WI38 (cell line): ENCODE data around the gene SMYD4.
"Not testable (repeated sequence)": the region's sequence is repeated elsewhere in the genome, so short reads cannot be mapped to it uniquely, and the experiment has no call there.

Source experiments
- H3K4me3 ChIP-seq: 2 replicates; pipeline ENCODE4 v1.5.1; 2011; ENCODE audit warnings: low read depth, mild to moderate bottlenecking, control low read depth, low read length
- TF ChIP-seq, protein P1 (sequence below): IDR thresholded peaks from 2 replicates; pipeline ENCODE4 v1.5.1; 2012; ENCODE audit warnings: low read depth, mild to moderate bottlenecking, control low read depth, low read length

Gene SMYD4

GRCh38 chr17:1829216-1829591 is 498 bp downstream of the SMYD4 start:
- TF ChIP-seq, protein P1, sequence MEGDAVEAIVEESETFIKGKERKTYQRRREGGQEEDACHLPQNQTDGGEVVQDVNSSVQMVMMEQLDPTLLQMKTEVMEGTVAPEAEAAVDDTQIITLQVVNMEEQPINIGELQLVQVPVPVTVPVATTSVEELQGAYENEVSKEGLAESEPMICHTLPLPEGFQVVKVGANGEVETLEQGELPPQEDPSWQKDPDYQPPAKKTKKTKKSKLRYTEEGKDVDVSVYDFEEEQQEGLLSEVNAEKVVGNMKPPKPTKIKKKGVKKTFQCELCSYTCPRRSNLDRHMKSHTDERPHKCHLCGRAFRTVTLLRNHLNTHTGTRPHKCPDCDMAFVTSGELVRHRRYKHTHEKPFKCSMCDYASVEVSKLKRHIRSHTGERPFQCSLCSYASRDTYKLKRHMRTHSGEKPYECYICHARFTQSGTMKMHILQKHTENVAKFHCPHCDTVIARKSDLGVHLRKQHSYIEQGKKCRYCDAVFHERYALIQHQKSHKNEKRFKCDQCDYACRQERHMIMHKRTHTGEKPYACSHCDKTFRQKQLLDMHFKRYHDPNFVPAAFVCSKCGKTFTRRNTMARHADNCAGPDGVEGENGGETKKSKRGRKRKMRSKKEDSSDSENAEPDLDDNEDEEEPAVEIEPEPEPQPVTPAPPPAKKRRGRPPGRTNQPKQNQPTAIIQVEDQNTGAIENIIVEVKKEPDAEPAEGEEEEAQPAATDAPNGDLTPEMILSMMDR = no peak
- H3K4me3 ChIP-seq = peak overlapping the region; percentile 69

GRCh38 chr17:1820528-1821252 is 9.0 kb downstream of the SMYD4 start:
- TF ChIP-seq, protein P1 = no peak
- no peak overlapping the region for H3K4me3 ChIP-seq

DNA sequence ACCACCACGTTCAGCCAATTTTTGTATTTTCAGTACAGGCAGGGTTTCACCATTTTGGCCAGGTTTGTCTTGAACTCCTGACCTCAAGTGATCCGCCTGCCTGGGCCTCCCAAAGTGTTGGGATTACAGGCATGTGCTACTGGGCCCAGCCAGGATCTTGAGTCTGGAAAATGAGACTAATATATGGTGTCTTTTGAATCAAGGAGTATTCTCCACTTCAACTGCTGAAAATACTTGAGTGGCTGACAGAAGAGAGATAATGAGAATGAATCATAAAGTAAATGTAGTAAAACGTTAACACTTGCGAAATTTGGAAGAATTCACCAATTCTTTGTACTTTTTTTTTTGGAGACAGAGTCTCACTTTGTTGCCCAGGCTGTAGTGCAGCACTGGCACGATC is 16.6 kb downstream of the SMYD4 start:
- H3K4me3 ChIP-seq = no peak overlapping the region
- TF ChIP-seq, protein P1 = no peak

- H3K4me3 ChIP-seq = no peak overlapping the region
- TF ChIP-seq, protein P1 = no peak
Measured at GRCh38 chr17:1810450-1811103, 19.1 kb downstream of the SMYD4 start.

- H3K4me3 ChIP-seq = not testable (repeated sequence)
Measured at GRCh38 chr17:1809815-1810214, 19.9 kb downstream of the SMYD4 start.

- TF ChIP-seq, protein P1 = no peak
- no peak overlapping the region for H3K4me3 ChIP-seq
Measured at GRCh38 chr17:1808644-1809043, 21.1 kb downstream of the SMYD4 start.

DNA sequence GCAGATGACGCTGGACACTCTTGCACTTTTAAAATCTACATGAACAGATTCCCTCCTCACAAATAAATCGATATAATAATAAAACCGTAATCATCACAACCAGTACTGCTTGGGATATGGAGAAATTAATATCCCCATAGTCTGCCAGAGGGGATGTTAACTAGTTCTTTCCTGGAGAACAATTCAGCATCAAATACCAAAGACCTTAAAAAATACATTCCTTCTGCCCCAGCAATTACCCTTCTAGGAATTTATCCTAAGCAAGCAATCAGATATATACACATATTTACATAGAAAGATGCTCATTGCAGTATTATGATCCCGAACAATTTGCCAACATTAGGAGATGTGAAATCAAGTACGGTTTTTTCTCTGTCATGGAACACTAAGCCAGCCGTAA is 21.8 kb downstream of the SMYD4 start:
- TF ChIP-seq, protein P1 = no peak
- H3K4me3 ChIP-seq = no peak overlapping the region

DNA sequence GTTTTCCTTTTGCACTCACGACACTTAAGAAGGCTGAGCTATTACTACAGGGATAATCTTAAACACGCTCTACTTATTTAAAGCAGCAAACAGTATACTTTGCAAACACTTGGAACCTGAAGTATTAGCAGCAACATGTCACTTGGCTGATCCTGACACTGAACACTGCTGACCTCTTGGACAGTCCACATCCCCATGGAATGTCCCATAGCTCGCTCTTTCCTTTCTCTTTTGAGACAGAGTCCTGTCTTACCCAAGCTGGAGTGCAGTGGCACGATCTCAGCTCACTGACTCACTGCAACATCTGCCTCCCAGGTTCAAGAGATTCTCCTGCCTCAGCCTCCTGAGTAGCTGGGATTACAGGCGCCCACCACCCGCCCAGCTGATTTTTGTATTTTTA is 26.4 kb downstream of the SMYD4 start:
- no peak overlapping the region for H3K4me3 ChIP-seq
- TF ChIP-seq, protein P1 = no peak
